Duodenal mucosa (tissue), 2 donors: Measurements from ENCODE around the gene CSNK1G3.

Experiments
- H3K27ac ChIP-seq: one replicate; pipeline ENCODE4 v1.7.0; 2013; ENCODE audit warnings: low read depth, low read length
- H3K27me3 ChIP-seq, 2 donors: one replicate each; pipeline ENCODE4 v1.7.0; 2013; ENCODE audit warnings: low read length in 2 of 2, control low read depth in 1 of 2; ENCODE audit not compliant: insufficient read depth in 2 of 2, control insufficient read depth in 1 of 2
- H3K36me3 ChIP-seq, 2 donors: one replicate each; pipeline ENCODE4 v1.7.0; 2013; ENCODE audit warnings: low read length in 2 of 2, control low read depth in 1 of 2; ENCODE audit not compliant: insufficient read depth in 2 of 2, control insufficient read depth in 1 of 2
- H3K4me1 ChIP-seq, 2 donors: one replicate each; pipeline ENCODE4 v1.7.0; 2013; ENCODE audit warnings: low read length in 2 of 2, control low read depth in 1 of 2; ENCODE audit not compliant: insufficient read depth in 2 of 2, control insufficient read depth in 1 of 2
- H3K4me3 ChIP-seq, 2 donors: one replicate each; pipeline ENCODE4 v1.7.0; 2013; ENCODE audit warnings: low read length in 2 of 2, low read depth in 1 of 2
- H3K9ac ChIP-seq, 2 donors: one replicate each; pipeline ENCODE4 v1.7.0; 2013; ENCODE audit warnings: low read length in 2 of 2, low read depth in 1 of 2
- H3K9me3 ChIP-seq, 2 donors: one replicate each; pipeline ENCODE4 v1.7.0; 2013; ENCODE audit warnings: low read length in 2 of 2, control low read depth in 1 of 2; ENCODE audit not compliant: control insufficient read depth in 1 of 2

Gene CSNK1G3

DNA sequence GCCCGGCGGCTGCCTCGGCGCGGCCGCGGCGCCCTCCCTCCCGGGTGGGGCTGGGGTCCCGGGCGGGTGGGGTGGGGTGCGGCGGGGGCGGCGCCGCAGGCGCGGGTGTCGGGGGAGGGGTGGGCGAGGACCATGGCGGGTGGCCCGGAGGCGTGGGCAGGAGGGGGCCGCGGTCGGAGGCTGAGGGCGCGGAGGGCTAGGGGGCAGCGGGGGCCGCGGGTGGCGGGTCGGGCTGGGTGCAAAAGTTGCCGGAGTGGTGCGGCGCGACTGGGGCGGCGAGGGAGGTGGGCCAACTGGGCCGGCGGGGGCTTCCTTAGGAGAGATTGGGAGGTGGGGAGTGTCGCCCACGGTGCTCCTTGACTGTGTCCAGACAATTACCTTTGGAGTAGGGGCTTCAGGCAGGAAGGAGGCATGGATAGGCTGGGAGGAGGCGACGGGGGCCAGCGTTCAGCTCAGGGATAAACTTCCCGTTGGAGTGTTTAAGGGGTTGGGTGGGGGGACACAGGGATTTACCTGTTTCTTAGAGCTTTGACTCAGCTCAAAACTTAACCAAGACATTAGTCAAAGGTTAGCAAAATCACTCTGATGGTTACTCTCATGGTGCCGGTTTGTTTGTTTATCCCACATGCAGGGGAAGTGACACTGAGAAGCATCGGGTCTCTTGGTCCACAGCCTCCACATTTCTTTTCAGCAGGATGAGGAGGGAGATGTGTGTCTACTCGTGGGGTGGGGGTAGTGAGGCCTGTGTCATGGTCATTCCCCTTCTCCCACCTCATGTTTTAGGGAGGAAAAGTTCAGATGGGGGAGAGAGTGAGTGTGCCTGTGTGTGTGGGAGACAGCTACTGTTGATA is 859 bp downstream of the CSNK1G3 start:
- peak overlapping the region; percentile 87 to 91 for H3K4me3 ChIP-seq
- no peaks in the 10 kb centered on the region for H3K9me3 ChIP-seq
- no peaks in the 10 kb centered on the region for H3K36me3 ChIP-seq
- H3K9ac ChIP-seq: peak overlapping the region; percentile 81 to 86
- peak overlapping the region; percentile 91 for H3K27ac ChIP-seq
- peaks cover 15 to 44% of the 10 kb centered on the region in 2 donors for H3K4me1 ChIP-seq
- H3K27me3 ChIP-seq: no peaks in the 10 kb centered on the region

DNA sequence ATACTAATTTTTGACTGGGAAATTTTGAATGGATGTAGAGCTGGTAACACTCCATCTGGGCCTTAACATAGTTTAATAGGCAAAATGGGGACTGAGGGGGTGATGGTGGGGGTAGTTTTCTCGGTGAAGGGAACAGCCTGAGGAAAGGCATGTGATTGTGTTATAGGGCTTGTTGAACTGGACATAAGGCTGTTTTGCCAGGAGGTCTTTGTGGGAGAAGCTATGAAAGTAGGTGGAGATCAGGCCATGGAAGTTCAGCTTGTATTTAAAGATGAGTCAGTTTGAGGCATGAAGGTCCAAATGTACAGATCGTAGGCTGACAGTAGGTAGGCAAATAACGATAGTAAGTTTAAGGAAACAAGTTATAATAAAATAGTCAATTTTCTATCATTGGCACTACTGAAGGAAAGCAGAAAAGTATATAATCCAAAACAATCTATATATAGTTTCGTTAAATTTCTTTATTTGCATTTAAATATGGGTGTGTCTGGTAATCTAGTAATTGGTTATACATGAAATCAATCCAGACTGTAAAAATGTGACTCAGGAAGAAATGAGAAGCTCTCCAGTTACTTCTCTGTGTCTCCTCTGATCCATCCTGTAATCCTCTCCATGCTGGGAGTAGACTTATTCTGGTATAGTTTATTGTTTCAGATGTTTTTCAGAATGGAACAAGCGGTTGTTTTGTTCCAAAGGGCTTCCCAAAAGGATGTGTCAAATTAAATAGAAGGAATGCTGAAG is 2.8 kb downstream of the CSNK1G3 start:
- Histone ChIP-seq H3K4me3 (peak overlapping the region in 1 of 2 donors; percentile 17), H3K27ac (no peak overlapping the region), H3K9ac (no peak overlapping the region), H3K9me3 (no peaks in the 10 kb centered on the region), H3K4me1 (peaks cover 21 to 49% of the 10 kb centered on the region in 2 donors), H3K36me3 (no peaks in the 10 kb centered on the region), H3K27me3 (no peaks in the 10 kb centered on the region)

DNA sequence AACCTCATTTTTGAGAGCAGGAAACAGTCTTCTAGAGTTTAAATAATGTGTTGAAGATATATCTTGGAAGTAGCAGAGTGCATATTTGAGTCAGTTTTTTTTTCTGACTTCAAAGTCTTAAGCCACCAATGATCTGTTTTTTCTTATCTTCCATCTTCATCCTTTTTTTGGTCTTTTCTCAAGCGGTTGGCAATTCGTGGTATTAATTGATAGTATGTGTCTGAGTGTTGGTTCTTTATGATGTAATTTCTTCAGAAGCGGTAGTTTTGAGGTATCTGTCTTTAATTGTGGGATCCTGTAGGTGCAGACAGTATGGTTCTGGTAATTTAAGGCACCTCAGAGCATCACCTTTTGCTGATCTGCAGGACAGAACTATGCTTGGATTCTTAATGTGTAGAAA is 3.9 kb downstream of the CSNK1G3 start:
- Histone ChIP-seq H3K36me3 (no peaks in the 10 kb centered on the region), H3K27me3 (no peaks in the 10 kb centered on the region), H3K4me3 (peak overlapping the region in 1 of 2 donors; percentile 2), H3K9ac (no peak overlapping the region), H3K27ac (no peak overlapping the region), H3K9me3 (no peaks in the 10 kb centered on the region), H3K4me1 (peaks cover 21 to 49% of the 10 kb centered on the region in 2 donors)

DNA sequence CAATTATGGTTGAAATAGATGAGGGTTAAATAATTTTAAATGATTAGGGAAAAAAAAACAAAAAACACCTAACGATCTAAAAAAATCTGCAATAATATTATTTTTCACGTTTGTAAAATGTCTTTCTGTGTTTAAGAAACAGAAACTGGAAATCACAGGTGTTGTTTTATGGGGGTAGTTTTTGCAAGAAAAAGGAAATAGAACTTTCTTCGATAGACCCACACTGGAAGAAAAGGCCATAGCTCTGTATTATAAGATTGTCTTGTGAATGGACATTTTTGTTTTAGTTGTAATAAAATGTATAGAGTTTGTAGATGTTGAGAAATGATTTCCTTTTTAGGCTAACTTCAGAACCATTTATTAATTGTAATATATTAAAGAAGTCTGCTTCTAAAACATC is 5.5 kb downstream of the CSNK1G3 start:
- Histone ChIP-seq H3K27ac (no peak overlapping the region), H3K9ac (no peak overlapping the region), H3K27me3 (no peaks in the 10 kb centered on the region), H3K36me3 (no peaks in the 10 kb centered on the region), H3K4me1 (peaks cover 16 to 45% of the 10 kb centered on the region in 2 donors), H3K9me3 (no peaks in the 10 kb centered on the region), H3K4me3 (no peak overlapping the region)

DNA sequence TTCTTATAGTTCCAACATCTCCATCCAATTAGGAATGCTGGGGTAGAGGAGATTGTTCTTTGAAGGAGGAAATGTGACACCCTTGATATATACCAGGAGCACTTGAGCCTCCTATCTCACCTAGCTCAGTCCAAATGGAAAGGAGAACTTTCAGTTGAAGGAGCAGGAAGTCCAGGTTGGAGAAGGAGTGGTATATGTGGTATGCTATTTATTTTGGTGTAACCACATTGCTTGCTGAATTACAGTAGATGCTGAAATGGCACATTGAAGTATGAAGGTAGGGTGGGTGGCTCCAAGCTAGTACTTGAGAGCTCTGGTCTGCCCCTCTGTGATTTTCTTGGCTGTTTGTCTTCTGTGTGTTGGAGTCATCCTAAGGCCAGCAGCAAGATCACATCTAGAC is 6.1 kb downstream of the CSNK1G3 start:
- H3K9ac ChIP-seq: no peak overlapping the region
- no peaks in the 10 kb centered on the region for H3K36me3 ChIP-seq
- no peaks in the 10 kb centered on the region for H3K27me3 ChIP-seq
- peak overlapping the region in 1 of 2 donors; percentile 45 for H3K4me3 ChIP-seq
- no peaks in the 10 kb centered on the region for H3K9me3 ChIP-seq
- H3K4me1 ChIP-seq: peaks cover 16 to 46% of the 10 kb centered on the region in 2 donors
- H3K27ac ChIP-seq: peak overlapping the region; percentile 10

DNA sequence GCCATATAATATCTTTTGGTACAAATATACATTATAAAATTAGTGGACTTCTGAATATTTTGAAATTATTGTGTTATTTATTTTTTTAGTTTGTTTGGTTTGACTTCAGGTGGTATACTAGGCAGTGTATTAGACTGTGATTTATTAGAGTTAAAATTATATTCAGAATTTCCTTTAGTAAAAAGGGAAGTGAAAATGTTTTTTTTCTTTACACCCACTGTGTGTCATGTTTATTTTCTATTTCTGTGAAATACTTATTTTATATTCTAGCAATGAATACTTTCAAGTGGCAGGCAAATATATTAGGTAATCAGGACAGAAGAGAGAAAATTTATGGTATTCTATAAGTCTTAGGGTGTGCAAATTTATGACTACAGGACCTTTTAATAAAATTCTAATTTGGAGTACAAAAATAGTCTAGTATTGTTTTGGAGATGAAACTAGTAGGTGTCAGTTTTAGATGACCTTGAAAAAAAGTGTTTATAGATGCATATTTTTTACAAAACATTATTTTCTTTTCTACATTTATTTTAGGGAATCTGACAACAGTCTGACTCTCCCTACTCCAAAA is 8.8 kb downstream of the CSNK1G3 start:
- Histone ChIP-seq H3K4me3 (no peak overlapping the region), H3K27ac (no peak overlapping the region), H3K36me3 (no peaks in the 10 kb centered on the region), H3K4me1 (peaks cover 7 to 25% of the 10 kb centered on the region in 2 donors), H3K9me3 (no peaks in the 10 kb centered on the region), H3K27me3 (no peaks in the 10 kb centered on the region), H3K9ac (no peak overlapping the region)

DNA sequence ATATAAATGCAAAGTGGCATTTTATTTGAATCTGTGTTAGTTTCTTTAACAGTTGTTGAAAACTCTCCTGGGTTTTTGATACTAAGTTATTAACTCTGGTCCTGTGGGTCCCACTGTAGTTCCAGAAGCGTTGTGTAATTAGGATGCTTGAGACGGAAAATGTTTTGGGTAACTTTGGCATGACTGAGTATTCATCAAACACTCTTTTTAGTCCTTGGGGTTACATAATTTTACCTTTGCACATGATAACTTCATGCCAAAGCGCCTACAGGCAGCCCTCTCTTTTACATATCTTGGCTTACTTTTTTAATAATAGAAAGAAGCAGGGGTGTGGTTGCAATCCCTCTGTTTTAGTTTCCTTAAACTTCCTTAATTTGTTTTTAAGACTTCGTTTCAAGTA is 12.2 kb downstream of the CSNK1G3 start:
- Histone ChIP-seq H3K4me1 (peaks cover 7 to 26% of the 10 kb centered on the region in 2 donors), H3K27me3 (no peaks in the 10 kb centered on the region), H3K36me3 (no peaks in the 10 kb centered on the region), H3K4me3 (no peak overlapping the region), H3K27ac (no peak overlapping the region), H3K9me3 (no peaks in the 10 kb centered on the region), H3K9ac (no peak overlapping the region)

DNA sequence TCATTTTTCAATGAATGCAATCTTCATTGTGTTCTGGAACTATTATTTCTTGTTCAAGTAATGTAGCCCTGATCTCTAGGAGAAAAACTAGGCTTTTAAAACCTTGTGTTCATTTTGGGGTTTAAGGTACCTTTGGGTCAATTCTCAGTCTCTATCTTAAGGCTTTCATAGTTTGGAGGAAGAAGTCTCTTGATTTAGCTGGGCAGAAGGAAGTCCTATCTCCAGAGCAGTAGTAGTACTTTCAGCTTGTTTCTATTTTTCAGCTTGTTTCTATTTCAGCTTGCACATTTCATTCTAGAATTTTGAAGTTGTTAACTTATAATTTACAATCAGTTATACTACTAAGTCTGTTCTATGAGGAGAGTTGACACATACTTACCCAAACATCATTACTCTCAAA is 15.2 kb downstream of the CSNK1G3 start:
- H3K4me3 ChIP-seq: no peak overlapping the region
- H3K4me1 ChIP-seq: peaks cover 7 to 26% of the 10 kb centered on the region in 2 donors
- no peaks in the 10 kb centered on the region for H3K27me3 ChIP-seq
- H3K9ac ChIP-seq: no peak overlapping the region
- H3K27ac ChIP-seq: no peak overlapping the region
- H3K36me3 ChIP-seq: no peaks in the 10 kb centered on the region
- no peaks in the 10 kb centered on the region for H3K9me3 ChIP-seq

DNA sequence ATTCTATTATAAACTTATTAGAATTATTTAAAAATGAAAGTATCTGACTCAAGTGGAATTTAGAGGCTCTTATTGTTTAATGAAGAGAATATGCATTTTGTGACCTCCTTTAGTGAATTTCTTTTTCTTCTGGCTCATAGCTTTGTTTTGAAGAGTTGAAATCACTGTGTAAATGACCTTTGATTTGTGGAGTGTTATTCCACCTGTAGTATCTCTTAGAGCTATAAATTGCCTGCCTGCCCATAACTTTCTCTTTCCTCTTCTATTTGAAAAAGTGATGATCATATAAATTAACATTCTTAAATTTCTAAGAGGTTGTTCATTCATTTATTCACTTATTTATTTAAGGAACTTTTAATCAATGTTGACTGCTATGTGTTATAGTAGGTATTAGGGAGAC is 16.1 kb downstream of the CSNK1G3 start:
- H3K36me3 ChIP-seq: no peaks in the 10 kb centered on the region
- peaks cover 7 to 23% of the 10 kb centered on the region in 2 donors for H3K4me1 ChIP-seq
- no peak overlapping the region for H3K27ac ChIP-seq
- no peaks in the 10 kb centered on the region for H3K9me3 ChIP-seq
- H3K4me3 ChIP-seq: no peak overlapping the region
- no peak overlapping the region for H3K9ac ChIP-seq
- no peaks in the 10 kb centered on the region for H3K27me3 ChIP-seq

DNA sequence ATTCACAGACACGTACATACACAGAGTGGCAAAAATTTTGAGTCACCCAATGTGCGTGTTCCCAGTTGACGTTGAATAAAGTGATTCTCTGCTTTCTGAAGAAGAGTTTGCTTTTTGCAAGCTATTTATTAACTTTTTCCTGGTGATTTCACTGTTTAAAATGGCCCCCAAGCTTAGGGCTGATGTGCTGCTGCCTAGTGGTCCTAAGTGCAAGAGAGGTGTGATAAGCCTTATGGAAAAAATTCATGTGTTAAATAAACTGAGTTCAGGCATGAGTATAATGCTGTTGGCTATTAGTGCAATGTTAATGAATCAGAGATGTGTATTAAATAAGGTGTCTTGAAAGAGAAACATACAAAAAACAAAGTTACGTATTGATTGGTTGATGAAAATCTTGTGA is 16.9 kb downstream of the CSNK1G3 start:
- H3K36me3 ChIP-seq: no peaks in the 10 kb centered on the region
- no peak overlapping the region for H3K9ac ChIP-seq
- H3K9me3 ChIP-seq: no peaks in the 10 kb centered on the region
- H3K4me3 ChIP-seq: no peak overlapping the region
- no peaks in the 10 kb centered on the region for H3K27me3 ChIP-seq
- H3K4me1 ChIP-seq: peaks cover 7 to 23% of the 10 kb centered on the region in 2 donors
- H3K27ac ChIP-seq: no peak overlapping the region
